Measurements from ENCODE around the gene PADI3.

DNA sequence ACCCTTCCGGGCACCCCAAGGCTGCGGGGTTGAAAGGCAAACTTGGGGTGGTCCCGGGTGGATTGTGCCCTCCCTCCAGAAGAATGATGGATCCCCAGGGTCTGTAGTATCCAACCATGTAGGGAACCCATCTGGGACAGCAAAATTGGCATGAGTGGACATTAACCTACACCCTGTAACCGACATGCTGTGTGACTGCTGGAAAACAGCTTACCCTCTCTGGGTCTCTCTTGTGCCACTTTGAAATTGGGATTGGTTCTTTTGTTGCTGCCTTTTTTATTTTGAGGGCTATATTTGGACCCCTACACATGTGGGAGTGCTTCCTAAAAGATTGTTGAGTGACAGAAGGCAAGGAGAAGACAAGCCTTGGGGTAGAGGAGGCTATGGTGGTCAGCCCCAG lies 24.5 kb upstream of the PADI3 start:
- TF ChIP-seq, protein P1, sequence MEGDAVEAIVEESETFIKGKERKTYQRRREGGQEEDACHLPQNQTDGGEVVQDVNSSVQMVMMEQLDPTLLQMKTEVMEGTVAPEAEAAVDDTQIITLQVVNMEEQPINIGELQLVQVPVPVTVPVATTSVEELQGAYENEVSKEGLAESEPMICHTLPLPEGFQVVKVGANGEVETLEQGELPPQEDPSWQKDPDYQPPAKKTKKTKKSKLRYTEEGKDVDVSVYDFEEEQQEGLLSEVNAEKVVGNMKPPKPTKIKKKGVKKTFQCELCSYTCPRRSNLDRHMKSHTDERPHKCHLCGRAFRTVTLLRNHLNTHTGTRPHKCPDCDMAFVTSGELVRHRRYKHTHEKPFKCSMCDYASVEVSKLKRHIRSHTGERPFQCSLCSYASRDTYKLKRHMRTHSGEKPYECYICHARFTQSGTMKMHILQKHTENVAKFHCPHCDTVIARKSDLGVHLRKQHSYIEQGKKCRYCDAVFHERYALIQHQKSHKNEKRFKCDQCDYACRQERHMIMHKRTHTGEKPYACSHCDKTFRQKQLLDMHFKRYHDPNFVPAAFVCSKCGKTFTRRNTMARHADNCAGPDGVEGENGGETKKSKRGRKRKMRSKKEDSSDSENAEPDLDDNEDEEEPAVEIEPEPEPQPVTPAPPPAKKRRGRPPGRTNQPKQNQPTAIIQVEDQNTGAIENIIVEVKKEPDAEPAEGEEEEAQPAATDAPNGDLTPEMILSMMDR (IDR thresholded peaks at IDR 0.05), result no peak
- no peak for TF ChIP-seq POLR2A (IDR thresholded peaks at IDR 0.05)
- no peak for TF ChIP-seq POLR2AphosphoS5 (IDR thresholded peaks at IDR 0.05)
